Sigmoid colon (tissue), 4 donors: Measurements from ENCODE around the gene SLC25A43.

Experiments
- EP300 ChIP-seq, 4 donors: sonication (generic); formaldehyde crosslinking; IDR thresholded peaks; one replicate each; pipeline ENCODE4 v1.6.1; 2017; ENCODE audit warnings: antibody characterized with exemption in 4 of 4
- POLR2A ChIP-seq, 2 donors: fragments of 450-650 bp; IDR thresholded peaks; one replicate each; pipeline ENCODE4 v1.6.1; 2016; ENCODE audit warnings: antibody characterized with exemption in 2 of 2, mild to moderate bottlenecking in 2 of 2, moderate library complexity in 2 of 2
- POLR2AphosphoS5 ChIP-seq, 4 donors: sonication (generic); formaldehyde crosslinking; IDR thresholded peaks; one replicate each; pipeline ENCODE4 v1.6.1; 2017; ENCODE audit warnings: antibody characterized with exemption in 4 of 4
- TF ChIP-seq, protein P1 (sequence below), 4 experiments: fragments of 450-650 bp in 3 of 4; fragments of 200-600 bp in 1 of 4; IDR thresholded peaks; one replicate each; pipeline ENCODE4 v1.5.1; 2016 to 2019; ENCODE audit warnings: antibody characterized with exemption in 4 of 4, mild to moderate bottlenecking in 3 of 4, moderate library complexity in 2 of 4

DNA sequence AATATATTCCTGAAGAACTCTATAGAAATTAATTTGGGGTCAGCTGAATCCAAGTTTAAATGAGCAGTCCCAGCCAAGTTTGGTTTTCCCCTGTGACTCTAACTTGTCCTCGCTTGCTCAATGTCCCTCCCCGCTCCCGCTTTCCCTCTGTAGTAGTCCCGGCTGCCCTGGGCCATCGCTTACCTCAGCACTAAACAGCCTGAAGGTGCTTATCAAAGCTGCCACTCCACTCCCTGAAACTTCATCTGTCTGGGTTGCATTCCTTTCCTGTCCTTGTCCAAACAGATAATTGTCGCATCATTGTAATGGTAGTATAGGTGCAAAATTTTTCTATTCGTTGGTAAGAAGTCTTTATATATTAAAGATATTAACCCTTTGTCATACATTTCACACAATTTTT lies 12.8 kb downstream of the SLC25A43 start:
- TF ChIP-seq, protein P1, sequence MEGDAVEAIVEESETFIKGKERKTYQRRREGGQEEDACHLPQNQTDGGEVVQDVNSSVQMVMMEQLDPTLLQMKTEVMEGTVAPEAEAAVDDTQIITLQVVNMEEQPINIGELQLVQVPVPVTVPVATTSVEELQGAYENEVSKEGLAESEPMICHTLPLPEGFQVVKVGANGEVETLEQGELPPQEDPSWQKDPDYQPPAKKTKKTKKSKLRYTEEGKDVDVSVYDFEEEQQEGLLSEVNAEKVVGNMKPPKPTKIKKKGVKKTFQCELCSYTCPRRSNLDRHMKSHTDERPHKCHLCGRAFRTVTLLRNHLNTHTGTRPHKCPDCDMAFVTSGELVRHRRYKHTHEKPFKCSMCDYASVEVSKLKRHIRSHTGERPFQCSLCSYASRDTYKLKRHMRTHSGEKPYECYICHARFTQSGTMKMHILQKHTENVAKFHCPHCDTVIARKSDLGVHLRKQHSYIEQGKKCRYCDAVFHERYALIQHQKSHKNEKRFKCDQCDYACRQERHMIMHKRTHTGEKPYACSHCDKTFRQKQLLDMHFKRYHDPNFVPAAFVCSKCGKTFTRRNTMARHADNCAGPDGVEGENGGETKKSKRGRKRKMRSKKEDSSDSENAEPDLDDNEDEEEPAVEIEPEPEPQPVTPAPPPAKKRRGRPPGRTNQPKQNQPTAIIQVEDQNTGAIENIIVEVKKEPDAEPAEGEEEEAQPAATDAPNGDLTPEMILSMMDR (IDR thresholded peaks at IDR 0.05) = no peak
- TF ChIP-seq POLR2AphosphoS5 (IDR thresholded peaks at IDR 0.05) = no peak
- no peak for TF ChIP-seq POLR2A (IDR thresholded peaks at IDR 0.05)
- no peak for TF ChIP-seq EP300 (IDR thresholded peaks at IDR 0.05)
